Breast epithelium (tissue), 3 donors: Measurements from ENCODE around the gene ITPKB.

Experiments used
- CTCF ChIP-seq, 3 donors: fragments of 450-650 bp; IDR thresholded peaks; one replicate each; pipeline ENCODE4 v1.5.1; 2016 to 2017; ENCODE audit warnings: antibody characterized with exemption in 3 of 3, mild to moderate bottlenecking in 3 of 3, moderate library complexity in 3 of 3
- POLR2A ChIP-seq: fragments of 450-650 bp; IDR thresholded peaks from one replicate; pipeline ENCODE4 v1.6.1; 2016; ENCODE audit warnings: antibody characterized with exemption, mild to moderate bottlenecking, moderate library complexity

GRCh38 chr1:226787071-226787470, 48.0 kb upstream of the ITPKB start:
- TF ChIP-seq POLR2A (no peak), CTCF (IDR thresholded peaks at IDR 0.05) (no peak)
